Stimulated activated CD4-positive, alpha-beta T cell treated with anti-CD3 and anti-CD28 coated beads, Interleukin-15, amount 100 ng/mL, for 48 hours (primary cell): ENCODE results near the gene TBC1D22B.
"Not testable (repeated sequence)": the region's sequence is repeated elsewhere in the genome, so short reads cannot be mapped to it uniquely, and the experiment has no call there.

ENCODE experiments used
- DNase-seq, 2 donors: peaks; one replicate each; pipeline ENCODE4 v3.0.0-alpha.2; 2020; ENCODE audit warnings: low read depth in 2 of 2

Gene TBC1D22B

DNA sequence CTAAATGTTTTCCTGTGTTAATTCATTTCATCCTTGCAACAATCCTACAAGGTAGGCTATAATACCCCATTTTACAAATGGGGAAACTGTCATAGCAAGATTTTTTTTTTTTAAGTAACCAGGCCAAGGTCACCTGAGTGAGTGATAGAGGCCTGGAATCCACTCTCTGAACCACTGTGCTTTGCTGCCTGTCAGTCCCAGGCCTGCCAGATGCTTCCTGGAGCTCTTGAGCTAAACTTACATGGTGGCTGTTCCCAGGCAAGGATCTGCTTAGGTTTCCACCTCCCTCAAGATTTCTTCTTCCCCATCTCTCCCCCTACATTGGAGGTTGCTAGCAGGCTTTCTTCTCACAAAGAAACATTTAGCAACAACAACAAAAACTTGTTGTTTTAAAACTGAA lies 63.5 kb downstream of the TBC1D22B start:
- no peak for DNase-seq

DNA sequence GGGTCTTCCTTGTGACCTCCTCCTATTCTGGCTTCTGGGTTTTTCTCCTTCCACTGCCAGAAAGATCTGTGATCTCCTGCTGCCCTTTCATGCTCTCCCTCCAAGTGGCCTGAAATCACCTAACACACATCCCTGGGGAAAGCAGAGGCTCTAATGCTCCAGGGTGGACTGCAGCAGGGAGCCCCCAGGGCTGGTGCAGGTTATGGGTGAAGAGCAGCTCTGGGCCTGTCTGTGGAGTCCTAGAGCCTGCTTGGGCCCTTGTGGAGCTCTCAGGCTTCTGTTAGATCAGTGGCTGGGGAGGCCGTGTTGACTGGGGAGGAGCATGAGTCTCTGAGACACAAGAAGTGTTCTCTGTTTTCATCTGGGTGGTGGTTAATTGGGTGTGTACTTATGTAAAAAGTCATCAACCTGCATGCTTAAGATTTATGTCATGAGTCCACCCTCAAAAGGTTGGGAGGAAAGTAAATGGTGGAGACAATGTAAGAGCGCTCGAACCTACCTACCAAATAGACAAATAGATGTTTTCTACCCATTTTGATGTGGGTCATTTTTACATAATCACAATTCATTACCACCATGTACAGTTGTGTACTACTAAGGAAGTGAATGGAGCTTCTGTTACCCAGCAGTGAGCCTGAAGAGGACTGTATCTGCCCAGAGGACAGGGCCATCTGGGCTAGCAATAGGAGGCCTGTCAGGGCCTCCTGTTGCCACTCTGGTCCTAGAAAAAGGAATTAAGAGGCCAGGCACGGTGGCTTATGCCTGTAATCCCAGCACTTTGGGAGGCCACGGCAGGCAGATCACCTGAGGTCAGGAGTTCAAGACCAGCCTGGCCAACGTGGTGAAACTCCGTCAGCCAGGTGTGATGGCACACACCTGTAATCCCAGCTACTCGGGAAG lies 64.2 kb downstream of the TBC1D22B start:
- no peak for DNase-seq

- no peak for DNase-seq
These were observed 66.0 kb downstream of the TBC1D22B start for GRCh38 chr6:37323580-37323979.

DNA sequence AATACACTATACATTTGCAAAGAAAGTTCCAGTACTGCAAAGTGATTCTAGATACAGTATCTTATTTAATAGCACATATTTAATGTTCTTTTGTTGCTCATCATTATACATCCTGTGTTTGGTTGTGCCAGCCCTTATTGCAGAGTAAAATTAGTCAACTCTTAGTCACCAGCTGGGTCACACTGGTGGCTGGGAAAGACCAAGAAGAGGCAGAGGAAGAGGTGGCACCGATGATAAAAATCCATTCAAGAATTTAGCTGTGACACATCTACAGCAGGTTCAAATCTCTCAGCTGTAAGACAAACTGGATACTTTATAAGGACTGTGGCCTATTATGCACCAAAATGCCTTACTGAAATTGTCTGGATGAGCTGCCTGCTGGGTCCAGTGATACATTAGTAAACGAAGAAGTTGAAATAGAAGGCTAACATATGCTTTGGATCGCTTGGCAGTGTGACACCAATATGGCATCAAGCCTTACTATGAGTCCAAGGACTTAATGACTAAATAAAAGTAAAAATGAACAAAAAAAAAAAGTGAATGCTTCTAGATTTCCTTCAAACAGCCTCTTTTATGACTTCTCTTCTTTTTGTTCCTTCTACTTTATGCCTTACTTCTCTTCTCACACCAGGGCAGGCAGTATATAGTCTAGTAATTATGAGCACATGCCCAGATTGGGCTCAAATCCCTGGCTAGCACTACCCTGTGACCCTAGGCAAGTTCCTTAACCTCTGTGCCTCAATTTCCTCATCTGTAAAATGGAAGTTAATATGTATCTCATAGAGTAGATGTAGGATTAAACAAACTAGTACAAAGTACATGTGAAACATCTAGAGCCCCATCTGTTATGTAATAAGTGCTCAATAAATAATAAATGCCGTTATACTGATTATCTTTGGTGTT lies 66.8 kb downstream of the TBC1D22B start:
- DNase-seq: peak; percentile 12 to 26

GRCh38 chr6:37330345-37330744 lies 72.8 kb downstream of the TBC1D22B start:
- DNase-seq: not testable (repeated sequence)

GRCh38 chr6:37331047-37331446 lies 73.5 kb downstream of the TBC1D22B start:
- no peak for DNase-seq

- no peak for DNase-seq
These were observed 75.3 kb downstream of the TBC1D22B start for GRCh38 chr6:37332894-37333293.

DNA sequence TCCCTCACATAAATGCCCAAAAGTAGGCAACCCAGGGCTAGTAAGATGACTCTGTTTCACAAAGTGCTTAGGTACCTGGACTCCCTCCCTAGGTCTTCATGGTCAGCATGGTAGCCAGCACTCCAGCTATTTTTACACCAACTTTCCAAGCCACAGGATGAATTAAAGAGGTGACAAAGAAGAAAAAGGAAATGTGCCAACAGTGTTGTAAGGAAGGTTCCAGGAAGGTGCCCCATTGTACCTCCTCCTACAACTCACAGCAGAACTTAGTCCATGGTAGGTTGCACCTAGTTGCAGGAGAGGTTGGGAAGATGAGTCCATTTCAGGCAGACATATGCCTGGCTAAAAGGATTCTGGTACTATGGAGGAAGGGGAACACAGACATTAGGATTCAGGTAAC lies 76.5 kb downstream of the TBC1D22B start:
- no peak for DNase-seq

DNA sequence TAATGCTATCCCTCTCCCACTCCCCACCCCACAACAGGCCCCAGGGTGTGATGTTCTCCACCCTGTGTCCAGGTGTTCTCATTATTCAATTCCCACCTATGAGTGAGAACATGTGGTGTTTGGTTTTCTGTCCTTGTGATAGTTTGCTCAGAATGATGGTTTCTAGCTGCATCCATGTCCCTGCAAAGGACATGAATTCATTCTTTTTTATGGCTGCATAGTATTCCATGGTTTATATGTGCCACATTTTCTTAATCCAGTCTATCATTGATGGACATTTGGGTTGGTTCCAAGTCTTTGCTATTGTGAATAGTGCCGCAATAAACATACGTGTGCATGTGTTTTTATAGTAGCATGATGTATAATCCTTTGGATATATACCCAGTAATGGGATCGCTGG lies 80.7 kb downstream of the TBC1D22B start:
- DNase-seq: not testable (repeated sequence)

DNA sequence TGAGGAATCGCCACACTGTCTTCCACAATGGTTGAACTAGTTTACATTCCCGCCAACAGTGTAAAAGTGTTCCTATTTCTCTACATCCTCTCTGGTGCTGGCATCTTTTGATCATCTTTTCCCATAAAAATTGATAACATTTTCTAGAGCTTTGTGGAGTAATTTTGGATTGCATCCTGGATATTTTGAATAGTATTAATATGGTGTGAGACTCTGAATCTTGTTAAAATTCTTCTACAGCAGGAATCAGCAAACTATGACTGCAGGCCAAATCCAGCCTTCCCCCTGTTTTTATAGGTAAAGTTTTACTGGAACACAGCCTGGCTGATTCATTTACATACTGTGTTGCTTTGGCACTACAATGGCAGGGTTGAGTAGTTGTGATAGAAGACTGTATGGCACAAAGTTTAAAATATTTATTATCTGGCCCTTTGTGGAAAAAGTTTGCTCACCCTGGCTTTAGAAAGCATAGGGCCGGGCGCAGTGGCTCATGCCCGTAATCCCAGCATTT lies 81.2 kb downstream of the TBC1D22B start:
- DNase-seq: no peak

GRCh38 chr6:37339741-37340638 lies 82.4 kb downstream of the TBC1D22B start:
- no peak for DNase-seq

- no peak for DNase-seq
These were observed 83.0 kb downstream of the TBC1D22B start for GRCh38 chr6:37340639-37340943.

DNA sequence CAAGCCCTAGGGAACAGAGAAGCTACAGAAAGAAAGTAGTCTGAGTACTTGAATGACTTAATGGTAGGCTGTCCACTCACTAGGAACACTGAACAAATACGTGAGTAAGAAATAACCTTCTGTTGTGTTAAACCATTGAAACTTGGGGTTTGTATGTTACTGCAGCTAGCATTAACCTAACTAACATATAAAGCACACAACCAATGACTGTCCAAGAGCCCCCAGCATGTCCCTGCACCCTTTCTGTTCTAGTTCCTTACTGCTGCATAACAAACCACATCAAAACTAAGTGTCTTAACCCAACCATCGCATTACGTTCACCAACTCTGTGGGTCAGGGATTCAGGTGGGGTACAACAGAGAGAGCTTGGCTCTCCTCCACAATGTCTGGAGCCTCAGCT lies 85.7 kb downstream of the TBC1D22B start:
- no peak for DNase-seq

DNA sequence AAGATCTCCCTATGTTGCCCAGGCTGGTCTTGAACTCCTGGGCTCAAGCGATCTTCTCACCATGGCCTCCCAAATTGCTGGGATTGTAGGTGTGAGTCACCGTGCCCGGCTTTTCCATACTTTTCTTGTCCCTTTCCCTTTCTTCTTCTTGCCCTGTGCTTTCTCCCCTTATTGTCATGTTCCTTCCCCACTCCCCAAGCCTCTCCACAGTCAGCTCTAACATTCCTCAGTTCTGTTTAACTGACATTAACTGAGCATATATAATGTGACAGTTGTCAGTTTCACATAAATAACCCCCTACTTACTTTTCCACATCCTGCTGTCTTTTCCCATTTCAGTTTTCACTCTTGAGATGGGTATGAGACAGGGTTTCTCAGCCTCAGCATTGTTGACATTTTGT lies 86.7 kb downstream of the TBC1D22B start:
- no peak for DNase-seq

GRCh38 chr6:37345804-37346203 lies 88.2 kb downstream of the TBC1D22B start:
- not testable (repeated sequence) for DNase-seq

DNA sequence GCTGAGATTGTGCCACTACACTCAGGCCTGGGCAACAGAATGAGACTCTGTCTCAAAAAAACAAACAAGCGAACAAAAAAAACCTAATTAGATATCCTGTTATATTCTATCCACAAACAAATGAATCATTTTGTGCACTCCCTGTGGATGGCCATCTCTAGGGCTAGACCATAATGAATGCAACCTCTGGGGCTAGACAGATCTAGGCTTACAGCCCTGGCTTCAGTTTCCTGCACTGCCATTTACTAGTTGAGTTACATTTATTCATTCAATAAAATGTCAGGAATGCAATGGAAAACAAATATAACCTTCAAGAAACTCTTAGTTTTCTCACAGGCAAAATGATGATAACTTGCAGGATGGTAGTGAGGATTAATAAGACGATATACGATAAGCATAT lies 89.6 kb downstream of the TBC1D22B start:
- DNase-seq: no peak

DNA sequence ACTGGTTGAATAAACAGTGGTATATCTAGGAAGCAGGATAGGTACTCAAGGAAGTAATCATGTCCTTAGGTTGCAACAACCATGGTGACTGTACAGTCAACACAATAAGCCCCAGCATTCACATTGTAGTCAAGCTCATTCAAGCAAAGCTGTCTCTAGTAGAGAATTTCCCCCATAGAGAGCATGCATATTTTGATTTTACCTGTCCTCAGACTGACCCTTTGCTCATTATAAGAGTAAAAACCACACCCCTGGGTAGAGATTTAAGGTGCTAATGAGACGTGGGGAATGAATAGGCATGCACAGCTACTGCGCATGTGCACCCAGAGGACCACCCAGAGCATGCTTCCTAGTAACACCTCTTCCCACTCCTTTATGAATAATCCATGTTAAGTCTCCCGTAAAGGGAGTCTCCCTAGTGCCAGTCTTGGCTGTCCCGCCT lies 90.1 kb downstream of the TBC1D22B start:
- DNase-seq: no peak

GRCh38 chr6:37351027-37351426 lies 93.5 kb downstream of the TBC1D22B start:
- DNase-seq: no peak

DNA sequence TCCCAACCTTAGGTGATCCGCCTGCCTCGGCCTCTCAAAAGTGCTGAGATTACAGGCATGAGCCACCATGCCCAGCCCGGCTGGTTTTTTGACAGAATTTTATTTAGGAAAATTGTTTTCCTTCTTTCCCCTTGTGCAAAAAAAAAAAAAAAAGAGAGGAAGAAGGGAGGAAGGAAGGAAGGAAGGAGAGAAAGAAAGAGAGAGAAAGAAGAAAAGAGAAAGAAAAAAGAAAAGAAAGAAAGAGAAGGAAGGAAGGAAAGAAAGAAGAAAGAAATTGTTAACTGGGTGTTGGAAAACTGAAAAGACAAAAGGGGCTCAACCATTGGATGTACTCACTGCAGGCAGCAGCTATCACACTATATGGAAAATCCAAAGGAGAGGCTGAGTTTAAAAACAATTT lies 94.8 kb downstream of the TBC1D22B start:
- no peak for DNase-seq

- DNase-seq: peak; percentile 84 to 93
These were observed 96.4 kb downstream of the TBC1D22B start, which contains the start of gene RNF8 for GRCh38 chr6:37353761-37354525. Gene RNF8 (plus strand): TSS chr6:37353983. CDS start chr6:37354165, 182 bp downstream.
